ENCODE results near the gene GJD4. TPM values are rescaled to one million over a fixed set of nuclear protein-coding genes. Genes with fewer than 3 reads are reported as not detected.

Gene GJD4
- total RNA-seq, 1 donor from 2014 or later: not detected

DNA sequence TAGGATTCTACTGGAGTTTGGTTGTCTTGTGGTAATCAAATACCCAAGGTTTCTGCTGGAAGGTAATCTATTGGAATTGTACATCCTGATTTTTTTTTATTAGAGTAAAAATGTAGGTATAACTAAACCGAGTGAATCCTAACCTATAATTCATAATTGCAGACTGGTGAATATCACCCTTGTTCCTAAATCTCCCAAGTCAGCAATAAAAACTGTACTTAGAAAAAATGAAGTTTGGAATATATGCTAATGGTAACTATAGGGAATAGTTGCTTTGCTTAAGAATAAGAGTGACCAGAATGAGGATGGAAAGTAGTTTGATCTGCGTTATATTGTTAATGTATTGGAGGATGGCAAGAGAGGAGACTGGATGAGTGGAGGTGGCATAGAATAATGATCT, 47.7 kb downstream of the GJD4 start:
- no peak for DNase-seq (ENCODE audit: low read depth, low spot score)

DNA sequence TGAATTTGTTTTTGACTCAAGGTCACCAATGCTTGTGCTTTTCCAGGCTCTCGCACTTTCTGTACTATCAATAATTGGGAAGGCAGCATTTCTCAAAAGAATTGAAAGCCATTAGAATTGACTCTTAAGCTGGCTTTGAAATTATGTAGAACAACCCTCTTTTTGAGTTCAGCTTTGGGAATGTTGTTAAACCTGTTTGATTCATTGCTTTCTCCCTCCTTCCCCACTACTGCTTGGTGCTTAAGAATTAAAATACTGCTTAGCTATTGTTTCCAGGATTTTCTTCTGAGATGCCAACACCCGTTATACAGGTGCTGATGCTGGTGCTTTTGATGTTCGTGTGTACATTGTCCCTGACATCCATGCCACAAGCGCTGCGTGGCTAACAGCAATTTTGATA, 52.5 kb downstream of the GJD4 start:
- DNase-seq (ENCODE audit: low read depth, low spot score): no peak

Other genes starting within 250 kb of the GJD4 start
- gene FZD8, start 37.0 kb downstream of the GJD4 start, total RNA-seq: 19.3 and 45.4 TPM in 2 replicates

Measured in pulmonary artery endothelial cell (primary cell).